Glutamatergic neuron (in vitro differentiated cells): ENCODE data around the gene ADH7. TPM values are rescaled to one million over a fixed set of nuclear protein-coding genes. Genes with fewer than 3 reads are reported as not detected.

Experiments
- DNase-seq: peaks from one replicate; pipeline ENCODE4 v3.0.0; 2022
- H3K27ac Mint-ChIP-seq: one replicate; pipeline ENCODE4 v1.8.0; 2020; ENCODE audit warnings: mild to moderate bottlenecking, mixed read lengths, inconsistent platforms; ENCODE audit not compliant: unreplicated experiment
- H3K27me3 Mint-ChIP-seq: one replicate; pipeline ENCODE4 v1.8.0; 2020; ENCODE audit warnings: mild to moderate bottlenecking, moderate library complexity, mixed read lengths, inconsistent platforms; ENCODE audit not compliant: unreplicated experiment
- H3K36me3 Mint-ChIP-seq: one replicate; pipeline ENCODE4 v1.8.0; 2020; ENCODE audit warnings: mild to moderate bottlenecking, mixed read lengths, inconsistent platforms; ENCODE audit not compliant: unreplicated experiment
- H3K4me1 Mint-ChIP-seq: one replicate; pipeline ENCODE4 v1.8.0; 2020; ENCODE audit warnings: mild to moderate bottlenecking, low read depth, mixed read lengths, inconsistent platforms; ENCODE audit not compliant: unreplicated experiment
- H3K4me3 Mint-ChIP-seq: one replicate; pipeline ENCODE4 v1.8.0; 2020; ENCODE audit warnings: mild to moderate bottlenecking, mixed read lengths, inconsistent platforms; ENCODE audit not compliant: unreplicated experiment
- H3K9me3 Mint-ChIP-seq: one replicate; pipeline ENCODE4 v1.8.0; 2020; ENCODE audit warnings: mild to moderate bottlenecking, moderate library complexity, mixed read lengths, inconsistent platforms; ENCODE audit not compliant: unreplicated experiment
- long read RNA-seq: library from polyadenylated mRNA; unstranded; transcript quantifications from one replicate; pipeline ENCODE4 v2.0.0, GENCODE V29; 2020; ENCODE audit not compliant: unreplicated experiment
- total RNA-seq: library from RNA; stranded (reverse); fragmentation: NEBNext Ultra II Directional; extraction: Animal tissue kit (Norgen Biotek cat#: 25700); gene quantifications from one replicate; pipeline ENCODE4 v1.2.1, GENCODE V29; 2021; ENCODE audit not compliant: unreplicated experiment
- TF ChIP-seq, protein P1 (sequence below): fragments of 200-600 bp; sonication (generic); IDR thresholded peaks from one replicate; pipeline ENCODE4 v1.5.0; 2021; ENCODE audit not compliant: partially characterized antibody, unreplicated experiment

ADH7 gene
- total RNA-seq: not detected
- long read RNA-seq: 0 reads

DNA sequence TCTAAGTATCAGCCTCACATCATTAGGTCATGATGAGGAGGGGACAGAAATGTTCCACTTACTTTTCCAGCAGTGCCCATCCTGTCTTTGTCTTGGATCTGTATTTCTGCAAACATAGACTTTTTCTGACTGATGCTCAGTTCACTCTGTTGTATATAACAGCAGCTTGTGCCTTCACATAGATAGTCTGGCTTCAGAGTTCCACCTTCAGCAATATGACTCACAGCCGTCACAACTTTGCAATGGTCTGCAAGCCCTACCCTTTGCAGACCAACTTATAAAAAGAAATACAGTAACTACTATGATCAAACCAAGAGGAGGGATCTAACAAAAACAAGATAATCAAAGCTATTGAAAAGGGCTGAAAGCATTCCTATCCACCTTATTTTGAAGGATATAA lies at the start of gene ADH7:
TSS of gene ADH7 (minus strand) at position 189 of the 400 bp plus-strand sequence. CDS start at position 80, 109 bp downstream.
- no peaks in the 10 kb centered on the region for H3K9me3 Mint-ChIP-seq
- H3K4me1 Mint-ChIP-seq: no peaks in the 10 kb centered on the region
- DNase-seq: no peak
- no peak within 1 kb of the TSS for H3K4me3 Mint-ChIP-seq
- H3K27me3 Mint-ChIP-seq: no peaks in the 10 kb centered on the region
- TF ChIP-seq, protein P1, sequence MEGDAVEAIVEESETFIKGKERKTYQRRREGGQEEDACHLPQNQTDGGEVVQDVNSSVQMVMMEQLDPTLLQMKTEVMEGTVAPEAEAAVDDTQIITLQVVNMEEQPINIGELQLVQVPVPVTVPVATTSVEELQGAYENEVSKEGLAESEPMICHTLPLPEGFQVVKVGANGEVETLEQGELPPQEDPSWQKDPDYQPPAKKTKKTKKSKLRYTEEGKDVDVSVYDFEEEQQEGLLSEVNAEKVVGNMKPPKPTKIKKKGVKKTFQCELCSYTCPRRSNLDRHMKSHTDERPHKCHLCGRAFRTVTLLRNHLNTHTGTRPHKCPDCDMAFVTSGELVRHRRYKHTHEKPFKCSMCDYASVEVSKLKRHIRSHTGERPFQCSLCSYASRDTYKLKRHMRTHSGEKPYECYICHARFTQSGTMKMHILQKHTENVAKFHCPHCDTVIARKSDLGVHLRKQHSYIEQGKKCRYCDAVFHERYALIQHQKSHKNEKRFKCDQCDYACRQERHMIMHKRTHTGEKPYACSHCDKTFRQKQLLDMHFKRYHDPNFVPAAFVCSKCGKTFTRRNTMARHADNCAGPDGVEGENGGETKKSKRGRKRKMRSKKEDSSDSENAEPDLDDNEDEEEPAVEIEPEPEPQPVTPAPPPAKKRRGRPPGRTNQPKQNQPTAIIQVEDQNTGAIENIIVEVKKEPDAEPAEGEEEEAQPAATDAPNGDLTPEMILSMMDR: no peak
- H3K36me3 Mint-ChIP-seq: no peaks in the 10 kb centered on the region
- no peak within 1 kb of the TSS for H3K27ac Mint-ChIP-seq

DNA sequence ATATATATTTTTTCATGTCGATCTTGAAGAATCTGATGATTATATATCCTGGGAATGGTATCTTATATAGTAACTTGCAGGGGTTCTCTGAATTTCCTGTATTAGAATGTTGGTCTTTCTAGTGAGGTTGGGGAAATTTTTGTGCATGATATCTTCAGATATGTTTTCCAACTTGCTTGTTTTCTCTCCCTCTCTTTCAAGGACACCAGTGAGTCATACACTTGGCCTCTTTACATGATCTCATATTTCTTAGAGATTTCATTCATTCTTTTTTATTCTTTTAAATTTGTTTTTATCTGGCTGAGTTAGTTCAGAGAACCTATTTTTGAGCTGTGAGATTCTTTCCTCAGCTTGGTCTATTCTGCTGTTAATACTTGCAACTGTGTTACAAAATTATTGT lies 48.5 kb upstream of the ADH7 start:
- H3K36me3 Mint-ChIP-seq: peaks cover 29% of the 10 kb centered on the region
- H3K27ac Mint-ChIP-seq: no peak overlapping the region
- no peak for DNase-seq
- TF ChIP-seq, protein P1: no peak
- peaks cover 12% of the 10 kb centered on the region for H3K9me3 Mint-ChIP-seq
- H3K27me3 Mint-ChIP-seq: no peaks in the 10 kb centered on the region
- no peak overlapping the region for H3K4me3 Mint-ChIP-seq
- no peaks in the 10 kb centered on the region for H3K4me1 Mint-ChIP-seq

DNA sequence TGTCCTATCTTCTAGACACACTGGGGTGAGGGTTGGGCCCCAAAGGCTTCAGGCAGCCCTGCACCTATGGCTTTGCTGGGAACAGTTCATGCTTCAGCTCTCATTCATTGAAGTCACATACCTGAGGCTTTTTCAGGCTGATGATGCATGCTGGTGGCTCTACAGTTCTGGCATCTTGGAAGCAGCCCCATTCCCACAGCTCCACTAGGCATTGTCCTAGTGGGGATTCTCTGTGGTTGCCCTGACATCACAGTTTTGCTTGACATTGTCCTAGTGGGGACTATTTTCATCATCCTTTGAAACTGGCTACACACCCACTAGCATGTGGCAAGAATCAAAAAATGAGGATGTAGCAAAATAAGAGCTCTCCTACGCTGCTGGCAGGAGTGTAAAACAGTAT lies 38.0 kb upstream of the ADH7 start:
- Mint-ChIP-seq H3K36me3 (no peaks in the 10 kb centered on the region), H3K27ac (no peak overlapping the region), H3K4me3 (no peak overlapping the region), H3K4me1 (no peaks in the 10 kb centered on the region), H3K27me3 (no peaks in the 10 kb centered on the region), H3K9me3 (no peaks in the 10 kb centered on the region)
- TF ChIP-seq, protein P1: no peak
- DNase-seq: no peak

- DNase-seq: no peak
- Mint-ChIP-seq H3K4me3 (no peak overlapping the region), H3K4me1 (no peaks in the 10 kb centered on the region), H3K36me3 (no peaks in the 10 kb centered on the region), H3K27me3 (no peaks in the 10 kb centered on the region), H3K27ac (no peak overlapping the region), H3K9me3 (no peaks in the 10 kb centered on the region)
- TF ChIP-seq, protein P1: no peak
These were observed 36.8 kb upstream of the ADH7 start for GRCh38 chr4:99471896-99472295.

DNA sequence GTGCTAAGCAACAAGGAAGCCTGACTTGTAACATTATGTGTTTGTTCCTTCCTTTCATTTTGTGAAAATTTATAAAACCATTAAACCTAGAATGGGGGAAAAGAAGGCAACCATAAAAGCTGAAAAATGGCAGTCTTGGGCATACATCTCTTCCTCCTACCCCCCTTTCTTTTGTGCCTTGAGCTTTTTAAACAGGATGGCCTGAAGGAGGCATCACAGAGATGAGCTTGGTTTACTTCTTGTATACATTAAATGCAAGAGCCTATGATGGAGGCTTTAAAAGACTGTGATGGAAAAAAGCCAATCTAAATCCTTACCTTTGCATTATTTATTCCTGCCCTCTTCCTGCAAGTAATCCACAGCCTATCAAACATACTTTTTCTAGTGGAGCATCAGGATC lies 36.2 kb upstream of the ADH7 start:
- H3K9me3 Mint-ChIP-seq: no peaks in the 10 kb centered on the region
- TF ChIP-seq, protein P1: no peak
- no peaks in the 10 kb centered on the region for H3K27me3 Mint-ChIP-seq
- H3K36me3 Mint-ChIP-seq: no peaks in the 10 kb centered on the region
- no peak overlapping the region for H3K4me3 Mint-ChIP-seq
- H3K27ac Mint-ChIP-seq: no peak overlapping the region
- H3K4me1 Mint-ChIP-seq: no peaks in the 10 kb centered on the region
- DNase-seq: no peak
